NOMO-1 (cell line): ENCODE data around the gene GATA2.

Experiments
- DNase-seq, 2 experiments: peaks; one replicate each; lab custom pipeline; 2025; ENCODE audit not compliant: unreplicated experiment in 2 of 2; lab: John Stamatoyannopoulos, UW

Gene GATA2

GRCh38 chr3:128478576-128479506 lies 14.2 kb downstream of the GATA2 start:
- no peak for DNase-seq

DNA sequence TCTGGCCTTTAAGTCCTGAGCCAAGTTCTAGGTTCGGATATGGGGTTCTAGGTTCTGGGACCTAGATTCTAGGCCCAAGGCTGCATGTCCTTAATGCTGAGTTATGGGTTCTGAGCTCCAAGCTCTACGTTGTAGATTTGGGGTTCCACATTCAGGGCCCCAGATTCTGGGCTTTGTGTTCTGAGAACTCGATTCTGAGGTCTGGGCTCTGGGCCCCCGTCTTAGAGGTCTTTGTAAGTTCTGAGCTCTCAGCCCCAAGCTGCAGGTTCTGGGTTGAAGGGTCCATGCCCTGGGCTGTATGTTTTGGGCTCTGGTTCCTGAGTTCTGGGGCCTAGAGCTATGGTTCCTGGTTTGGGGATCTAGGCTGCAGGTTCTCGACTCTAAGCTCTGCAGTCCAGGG lies 16.3 kb downstream of the GATA2 start:
- DNase-seq: no peak

DNA sequence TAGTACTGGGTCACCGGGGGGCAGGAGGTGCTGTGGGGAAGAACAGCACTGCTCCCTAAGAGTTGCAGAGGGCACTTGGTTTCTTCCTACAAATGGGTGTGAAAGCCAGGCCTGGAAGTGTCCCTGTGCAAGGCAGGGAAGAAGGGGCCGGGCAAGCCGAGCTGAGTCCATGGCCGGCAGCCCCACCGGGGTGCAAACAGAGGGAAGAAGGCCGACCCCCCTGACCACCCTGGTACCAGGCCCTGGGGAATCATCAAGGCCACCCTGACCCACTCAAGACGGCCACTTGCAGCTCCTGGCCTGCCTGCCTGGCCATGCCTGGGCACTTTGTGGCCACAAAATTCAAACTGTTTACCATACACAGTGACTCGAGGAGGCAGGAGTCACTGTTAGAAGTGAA lies 17.6 kb downstream of the GATA2 start:
- DNase-seq: no peak

- no peak for DNase-seq
Measured at GRCh38 chr3:128473737-128474136, 19.3 kb downstream of the GATA2 start.

DNA sequence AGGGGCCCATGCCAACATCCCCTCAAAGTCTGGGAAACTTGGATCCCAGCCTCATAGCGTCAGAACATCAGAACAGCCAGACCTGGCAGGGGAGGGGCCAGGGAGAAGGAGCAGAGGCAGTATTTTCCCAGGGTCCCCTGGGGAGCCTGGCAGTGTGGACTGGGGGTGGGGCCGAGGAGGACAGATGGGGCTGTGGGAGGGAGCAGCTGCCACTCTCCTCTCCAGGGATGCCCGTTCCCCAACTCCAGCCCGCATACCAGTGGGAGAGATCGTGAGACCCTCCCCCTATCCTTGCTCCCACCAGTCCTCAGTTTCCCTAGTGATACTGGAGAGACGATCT lies 19.9 kb downstream of the GATA2 start:
- no peak for DNase-seq

GRCh38 chr3:128472449-128473179 lies 20.4 kb downstream of the GATA2 start:
- DNase-seq: no peak

- no peak for DNase-seq
Measured at GRCh38 chr3:128471720-128472119, 21.3 kb downstream of the GATA2 start.

GRCh38 chr3:128471110-128471509 lies 21.9 kb downstream of the GATA2 start:
- DNase-seq: no peak

DNA sequence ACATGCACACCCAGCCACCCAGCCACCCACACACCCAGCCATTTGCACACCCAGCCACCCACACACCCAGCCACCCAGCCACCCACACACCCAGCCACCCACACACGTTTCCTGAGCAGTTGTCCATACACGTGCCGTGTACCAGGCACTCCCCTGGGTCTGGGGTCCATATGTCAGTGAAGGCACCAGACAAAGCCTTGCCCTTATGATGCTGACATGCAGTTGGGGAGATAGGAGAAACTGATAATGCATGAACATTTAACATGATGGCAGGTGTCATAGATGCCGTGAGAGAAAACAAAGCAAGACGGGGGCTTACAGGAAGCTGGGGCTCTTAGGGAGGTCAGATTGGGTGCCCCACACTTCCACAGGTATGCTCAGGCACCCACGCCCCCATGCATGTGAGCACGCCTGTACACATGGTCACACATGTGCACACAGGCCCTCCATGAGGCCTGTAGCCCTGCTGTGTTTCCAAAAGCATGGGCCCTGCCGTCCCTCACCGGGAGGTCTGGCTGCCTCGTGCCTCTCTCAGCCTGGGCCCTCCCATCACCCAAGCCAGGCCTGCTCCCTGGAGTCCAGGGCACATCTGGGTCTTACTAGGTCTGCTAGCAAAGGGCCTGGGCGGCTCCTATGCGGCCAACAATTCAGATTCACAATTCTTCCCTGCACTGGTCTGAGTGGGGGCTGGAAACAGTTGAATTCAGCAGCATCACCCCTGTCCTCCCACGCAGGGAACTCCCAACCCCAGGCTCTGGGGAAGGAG lies 22.7 kb downstream of the GATA2 start:
- DNase-seq: no peak

GRCh38 chr3:128469556-128469955 lies 23.4 kb downstream of the GATA2 start:
- DNase-seq: no peak

GRCh38 chr3:128468791-128469527 lies 24.0 kb downstream of the GATA2 start:
- peak in 1 of 2 experiments; percentile 27 for DNase-seq

GRCh38 chr3:128468285-128468790 lies 24.7 kb downstream of the GATA2 start:
- no peak for DNase-seq

- no peak for DNase-seq
Measured at GRCh38 chr3:128466840-128467541, 26.0 kb downstream of the GATA2 start, which contains the start of gene DNAJB8. Gene DNAJB8 (minus strand): TSS chr3:128466890. CDS start chr3:128463245, 3,645 bp downstream.

DNA sequence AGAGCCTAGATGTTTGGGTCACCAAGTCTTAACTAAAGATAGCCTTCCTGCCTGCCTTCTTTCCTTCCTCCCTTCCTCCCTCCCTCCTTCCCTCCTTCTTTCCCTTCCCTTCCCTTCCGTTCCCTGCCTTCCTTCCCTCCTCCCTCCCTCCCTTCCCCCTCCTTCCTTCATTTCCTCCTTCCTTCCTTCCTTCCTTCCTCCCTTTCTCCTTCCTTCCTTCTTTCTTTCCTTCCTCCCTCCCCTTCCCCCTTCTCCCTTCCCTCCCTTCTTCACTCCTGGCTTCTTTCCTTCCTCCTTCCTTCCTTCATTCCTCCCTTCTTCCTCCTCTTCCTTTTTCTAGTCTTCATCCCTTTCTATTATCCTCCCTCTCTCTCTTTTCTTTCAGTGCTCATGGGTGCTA lies 28.3 kb downstream of the GATA2 start:
- no peak for DNase-seq

DNA sequence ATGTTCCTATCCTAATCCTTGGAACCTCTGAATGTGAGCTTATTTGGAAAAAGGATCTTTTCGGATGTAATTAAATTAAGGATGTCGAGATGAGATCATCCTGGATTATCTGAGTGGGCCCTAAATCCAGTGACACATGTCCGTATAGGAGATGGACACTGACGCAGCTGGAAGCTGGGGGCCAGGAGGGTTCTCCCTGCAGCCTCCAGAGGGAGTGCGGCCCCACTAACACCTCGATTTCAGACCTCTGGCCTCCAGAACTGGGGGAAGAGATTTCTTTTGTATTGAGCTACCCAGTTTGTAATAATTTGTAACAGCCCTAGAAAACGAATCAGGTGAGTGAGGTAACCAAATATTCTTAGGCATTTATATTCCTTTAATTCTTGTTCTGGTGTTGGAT lies 28.8 kb downstream of the GATA2 start:
- no peak for DNase-seq

GRCh38 chr3:128463771-128464170 lies 29.2 kb downstream of the GATA2 start:
- no peak for DNase-seq

- no peak for DNase-seq
Measured at GRCh38 chr3:128463354-128463753, 29.6 kb downstream of the GATA2 start.

DNA sequence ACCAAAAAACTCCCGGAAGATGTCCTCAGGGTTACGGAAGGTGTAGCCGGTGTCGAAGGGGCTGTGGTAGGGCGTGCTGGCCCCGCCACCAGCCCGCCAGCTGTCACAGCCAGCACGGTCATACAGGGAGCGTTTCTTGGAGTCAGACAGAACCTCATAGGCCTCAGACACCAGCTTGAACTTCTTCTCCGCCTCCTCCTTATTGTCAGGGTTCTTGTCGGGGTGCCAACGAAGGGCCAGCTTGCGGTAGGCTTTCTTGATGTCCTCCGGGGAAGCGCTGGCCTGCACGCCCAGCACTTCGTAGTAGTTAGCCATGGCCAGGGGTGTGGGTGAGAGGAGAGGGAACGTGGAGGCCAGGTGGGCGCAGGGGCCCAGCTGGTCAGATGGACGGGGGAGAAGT lies 30.1 kb downstream of the GATA2 start:
- DNase-seq: no peak

GRCh38 chr3:128462341-128462910 lies 30.6 kb downstream of the GATA2 start:
- no peak for DNase-seq
